Loucy (cell line): ENCODE measurements around the gene TMEM106A.
"Not testable (repeated sequence)": the region's sequence is repeated elsewhere in the genome, so short reads cannot be mapped to it uniquely, and the experiment has no call there.

Experiments
- EZH2phosphoT487 ChIP-seq: fragments of 200-600 bp; IDR thresholded peaks from 2 replicates; pipeline ENCODE4 v1.6.1; 2018; ENCODE audit warnings: antibody characterized with exemption, mild to moderate bottlenecking, moderate library complexity, borderline replicate concordance
- TF ChIP-seq, protein P1 (sequence below): fragments of 200-600 bp; sonication (generic); conservative IDR thresholded peaks from 2 replicates; pipeline ENCODE4 v1.5.1; 2014; ENCODE audit warnings: mild to moderate bottlenecking, antibody characterized with exemption, low read length

- TF ChIP-seq, protein P1, sequence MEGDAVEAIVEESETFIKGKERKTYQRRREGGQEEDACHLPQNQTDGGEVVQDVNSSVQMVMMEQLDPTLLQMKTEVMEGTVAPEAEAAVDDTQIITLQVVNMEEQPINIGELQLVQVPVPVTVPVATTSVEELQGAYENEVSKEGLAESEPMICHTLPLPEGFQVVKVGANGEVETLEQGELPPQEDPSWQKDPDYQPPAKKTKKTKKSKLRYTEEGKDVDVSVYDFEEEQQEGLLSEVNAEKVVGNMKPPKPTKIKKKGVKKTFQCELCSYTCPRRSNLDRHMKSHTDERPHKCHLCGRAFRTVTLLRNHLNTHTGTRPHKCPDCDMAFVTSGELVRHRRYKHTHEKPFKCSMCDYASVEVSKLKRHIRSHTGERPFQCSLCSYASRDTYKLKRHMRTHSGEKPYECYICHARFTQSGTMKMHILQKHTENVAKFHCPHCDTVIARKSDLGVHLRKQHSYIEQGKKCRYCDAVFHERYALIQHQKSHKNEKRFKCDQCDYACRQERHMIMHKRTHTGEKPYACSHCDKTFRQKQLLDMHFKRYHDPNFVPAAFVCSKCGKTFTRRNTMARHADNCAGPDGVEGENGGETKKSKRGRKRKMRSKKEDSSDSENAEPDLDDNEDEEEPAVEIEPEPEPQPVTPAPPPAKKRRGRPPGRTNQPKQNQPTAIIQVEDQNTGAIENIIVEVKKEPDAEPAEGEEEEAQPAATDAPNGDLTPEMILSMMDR = not testable (repeated sequence)
- not testable (repeated sequence) for TF ChIP-seq EZH2phosphoT487
Measured at GRCh38 chr17:43165971-43166370, 45.7 kb upstream of the TMEM106A start.
